GM18861 (cell line): ENCODE measurements around the gene ACVR1.
"Not testable (repeated sequence)": the region's sequence is repeated elsewhere in the genome, so short reads cannot be mapped to it uniquely, and the experiment has no call there.

Source experiments
- ATAC-seq: cut with Tn5 transposase; IDR thresholded peaks from one replicate; pipeline ENCODE4 v1.9.1; 2021; ENCODE audit not compliant: unreplicated experiment

Gene ACVR1

GRCh38 chr2:157894694-157895435, 18.7 kb upstream of the ACVR1 start:
- ATAC-seq = no peak

GRCh38 chr2:157893611-157894010, 17.5 kb upstream of the ACVR1 start:
- ATAC-seq = no peak

GRCh38 chr2:157891643-157892041, 15.5 kb upstream of the ACVR1 start:
- no peak for ATAC-seq

GRCh38 chr2:157890969-157891642, 15.0 kb upstream of the ACVR1 start:
- ATAC-seq = no peak

- no peak for ATAC-seq
Observed at GRCh38 chr2:157887946-157888345, 11.8 kb upstream of the ACVR1 start.

GRCh38 chr2:157884533-157884932, 8.4 kb upstream of the ACVR1 start:
- ATAC-seq = not testable (repeated sequence)

- ATAC-seq = no peak
Observed at GRCh38 chr2:157880927-157881326, 4.8 kb upstream of the ACVR1 start.

- ATAC-seq = no peak
Observed at GRCh38 chr2:157877761-157878400, 1.8 kb upstream of the ACVR1 start.

- no peak for ATAC-seq
Observed at GRCh38 chr2:157876786-157877138, 632 bp upstream of the ACVR1 start.

- peak; percentile 27 for ATAC-seq
Observed at GRCh38 chr2:157875641-157876065, 477 bp downstream of the ACVR1 start.

GRCh38 chr2:157874997-157875640, 1.0 kb downstream of the ACVR1 start:
- ATAC-seq = no peak

- ATAC-seq = no peak
Observed at GRCh38 chr2:157874348-157874747, 1.8 kb downstream of the ACVR1 start.

- no peak for ATAC-seq
Observed at GRCh38 chr2:157872791-157873190, 3.3 kb downstream of the ACVR1 start.

GRCh38 chr2:157871415-157871814, 4.7 kb downstream of the ACVR1 start:
- no peak for ATAC-seq

- no peak for ATAC-seq
Observed at GRCh38 chr2:157868993-157869392, 7.1 kb downstream of the ACVR1 start.

GRCh38 chr2:157867703-157868102, 8.4 kb downstream of the ACVR1 start:
- ATAC-seq = no peak

GRCh38 chr2:157866666-157867642, 9.2 kb downstream of the ACVR1 start:
- ATAC-seq = no peak

GRCh38 chr2:157866202-157866601, 9.9 kb downstream of the ACVR1 start:
- ATAC-seq = no peak

- ATAC-seq = no peak
Observed at GRCh38 chr2:157864857-157865430, 11.2 kb downstream of the ACVR1 start.

GRCh38 chr2:157858846-157859245, 17.3 kb downstream of the ACVR1 start:
- no peak for ATAC-seq
